A549 treated with GW870086 at 1 μM for 4 hours (cell line): ENCODE results near the gene PAQR9. TPM values are rescaled to one million over a fixed set of nuclear protein-coding genes. Genes with fewer than 3 reads are reported as not detected.

Experiments used
- total RNA-seq: library from RNA; stranded (reverse); fragments of 200-300 nt; extraction: Qiagen RNA extraction; gene quantifications from 5 replicates; pipeline ENCODE4 v1.2.3, GENCODE V29; 2022; ENCODE audit warnings: low read depth

The PAQR9 gene, protein sequence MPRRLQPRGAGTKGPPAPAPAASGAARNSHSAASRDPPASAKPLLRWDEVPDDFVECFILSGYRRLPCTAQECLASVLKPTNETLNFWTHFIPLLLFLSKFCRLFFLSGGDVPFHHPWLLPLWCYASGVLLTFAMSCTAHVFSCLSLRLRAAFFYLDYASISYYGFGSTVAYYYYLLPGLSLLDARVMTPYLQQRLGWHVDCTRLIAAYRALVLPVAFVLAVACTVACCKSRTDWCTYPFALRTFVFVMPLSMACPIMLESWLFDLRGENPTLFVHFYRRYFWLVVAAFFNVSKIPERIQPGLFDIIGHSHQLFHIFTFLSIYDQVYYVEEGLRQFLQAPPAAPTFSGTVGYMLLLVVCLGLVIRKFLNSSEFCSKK
- total RNA-seq: 2.8 to 3.5 TPM (median 3.1 TPM) in 5 replicates

GRCh38 chr3:142963516-142964448, at the start of gene PAQR9:
Gene PAQR9 (minus strand): TSS chr3:142963674. CDS start chr3:142963336, 338 bp downstream.

GRCh38 chr3:143001369-143002082, 38.1 kb upstream of the PAQR9 start, which contains the start of gene U2SURP:
Gene U2SURP (plus strand): TSS chr3:143001570. CDS start chr3:143001629, 59 bp downstream.

Other genes starting within 250 kb of the PAQR9 start
- 4.7 to 9.8 TPM (median 8.4 TPM) in 5 replicates for gene TRPC1, start 239.6 kb downstream of the PAQR9 start, total RNA-seq
- gene PCOLCE2, start 74.6 kb downstream of the PAQR9 start, total RNA-seq: 28.4 to 34.4 TPM (median 29.1 TPM) in 5 replicates
- gene U2SURP, start 37.9 kb upstream of the PAQR9 start, total RNA-seq: 65.8 to 101 TPM (median 90.7 TPM) in 5 replicates
- gene CHST2, start 156.1 kb upstream of the PAQR9 start, total RNA-seq: 0.57 to 0.86 TPM (median 0.60 TPM) in 5 replicates